T-helper 2 cell treated with Interferon-gamma antibody and Interleukin-4, amounts not matched to agents 5 μg/mL and 100 μg/mL, for 36 hours (primary cell): ENCODE data around the gene TMEM54.
A peak's percentile ranks its signal among the peaks of the same experiment; 100 is the strongest.

Experiments
- DNase-seq: peaks from one replicate; pipeline ENCODE4 v3.0.0; 2021; ENCODE audit warnings: low spot score
- H3K27ac Mint-ChIP-seq: one replicate; pipeline ENCODE4 v1.8.0; 2021; ENCODE audit warnings: mild to moderate bottlenecking, mixed read lengths
- H3K27me3 Mint-ChIP-seq: one replicate; pipeline ENCODE4 v1.8.0; 2021; ENCODE audit warnings: low read depth, mixed read lengths
- H3K36me3 Mint-ChIP-seq: one replicate; pipeline ENCODE4 v1.8.0; 2021; ENCODE audit warnings: low read depth, mixed read lengths
- H3K4me1 Mint-ChIP-seq: one replicate; pipeline ENCODE4 v1.8.0; 2021; ENCODE audit warnings: low read depth, mixed read lengths
- H3K4me3 Mint-ChIP-seq: one replicate; pipeline ENCODE4 v1.8.0; 2022; ENCODE audit warnings: mild to moderate bottlenecking, moderate library complexity, mixed read lengths
- H3K9me3 Mint-ChIP-seq: one replicate; pipeline ENCODE4 v1.8.0; 2021; ENCODE audit warnings: mixed read lengths

Gene TMEM54

DNA sequence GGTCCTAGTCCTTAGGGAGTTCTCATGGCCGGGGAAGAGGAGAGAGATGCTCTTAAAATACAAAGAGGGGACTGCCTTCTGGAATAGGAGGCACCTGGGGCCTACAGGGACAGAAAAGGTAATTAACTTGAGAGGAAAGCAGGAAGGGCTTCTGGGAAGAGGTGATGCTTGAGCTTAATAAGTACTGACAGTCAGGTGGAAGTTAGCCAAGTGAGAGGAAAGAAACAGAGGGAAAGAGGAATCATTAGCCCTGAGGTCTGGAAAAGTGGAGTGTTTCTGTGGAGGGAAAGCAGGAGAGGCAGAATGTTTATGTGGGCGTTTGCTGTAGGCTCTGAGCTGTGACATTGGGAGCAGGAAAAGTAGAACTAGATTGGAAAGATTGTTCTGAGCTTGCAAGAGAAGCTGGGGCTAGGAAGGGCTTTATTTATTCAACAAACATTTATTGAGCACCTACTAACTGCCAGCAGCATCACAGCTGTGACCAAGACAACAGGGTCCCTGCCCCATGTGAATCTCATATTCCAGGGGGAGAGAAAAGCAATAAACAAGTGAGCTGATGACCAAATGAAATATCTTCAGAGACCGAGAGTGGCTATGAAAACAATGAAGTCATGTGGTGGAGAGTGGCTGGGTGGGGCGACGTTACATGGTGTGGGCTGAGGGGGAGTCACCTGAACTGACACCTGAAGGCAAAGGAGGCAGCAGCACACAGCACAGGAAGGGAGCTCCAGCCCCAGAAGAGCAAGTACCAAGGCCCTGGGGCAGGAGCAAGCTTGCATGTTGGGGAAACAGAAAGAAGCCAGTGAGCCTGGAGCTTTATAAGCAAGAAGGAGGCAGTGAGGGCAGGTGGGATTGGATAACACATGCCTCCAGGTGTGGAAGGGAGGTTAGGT, 26.1 kb downstream of the TMEM54 start:
- no peak for DNase-seq

GRCh38 chr1:32873484-32873883, 27.7 kb downstream of the TMEM54 start:
- DNase-seq: no peak
- Mint-ChIP-seq H3K27ac (no peak overlapping the region), H3K36me3 (peaks cover 5% of the 10 kb centered on the region), H3K4me3 (no peak overlapping the region), H3K4me1 (peaks cover 12% of the 10 kb centered on the region), H3K9me3 (no peaks in the 10 kb centered on the region), H3K27me3 (peaks cover 44% of the 10 kb centered on the region)

More for the DNA sequence above, 26.1 kb downstream of the TMEM54 start:
- Mint-ChIP-seq H3K4me3 (no peak overlapping the region), H3K27me3 (peaks cover 33% of the 10 kb centered on the region), H3K36me3 (no peaks in the 10 kb centered on the region), H3K27ac (no peak overlapping the region), H3K4me1 (peaks cover 10% of the 10 kb centered on the region), H3K9me3 (no peaks in the 10 kb centered on the region)

- DNase-seq: no peak
- Mint-ChIP-seq H3K4me1 (peaks cover 12% of the 10 kb centered on the region), H3K27me3 (peaks cover 44% of the 10 kb centered on the region), H3K36me3 (peaks cover 5% of the 10 kb centered on the region), H3K27ac (no peak overlapping the region), H3K9me3 (no peaks in the 10 kb centered on the region), H3K4me3 (no peak overlapping the region)
Measured at GRCh38 chr1:32872192-32872460, 29.1 kb downstream of the TMEM54 start.

DNA sequence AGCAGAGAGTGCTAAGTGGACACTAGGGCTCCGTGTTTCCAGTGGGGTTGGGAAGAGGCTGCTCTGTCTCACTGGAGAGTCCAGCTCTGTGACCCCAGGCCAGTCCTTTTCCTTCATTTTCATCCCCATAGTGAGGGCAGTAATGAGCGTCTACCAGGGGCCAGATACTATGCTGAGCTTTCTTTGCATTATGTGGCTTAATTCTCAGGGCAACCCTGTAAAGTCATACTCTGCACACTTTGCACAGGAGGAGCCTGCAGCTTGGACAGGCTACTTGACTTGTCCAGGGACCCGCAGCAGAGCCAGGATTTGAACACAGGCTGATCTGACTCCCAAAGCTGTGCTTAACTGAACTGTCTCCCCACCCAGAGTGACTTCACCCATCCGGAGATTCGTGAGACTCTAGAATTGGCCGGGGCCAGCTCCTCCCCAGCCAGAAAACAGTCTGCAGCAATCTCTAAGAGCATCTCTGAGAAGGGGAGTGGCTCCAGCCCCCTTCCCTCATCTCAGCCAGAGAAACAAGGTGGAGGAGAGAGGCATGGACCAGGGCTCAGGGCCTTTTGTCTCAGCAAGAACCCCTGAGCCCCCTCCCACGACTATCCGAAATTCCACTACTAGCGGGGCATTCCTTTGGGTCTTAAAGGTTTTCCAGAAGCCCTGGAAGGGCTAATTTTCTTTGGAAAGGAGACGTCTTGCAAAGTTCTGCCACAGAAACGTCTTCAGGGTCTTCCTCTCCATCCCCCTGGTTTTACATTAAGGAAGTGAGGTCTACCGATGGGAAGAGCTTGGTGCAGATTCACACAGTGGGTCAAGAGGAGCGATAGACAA, 29.6 kb downstream of the TMEM54 start:
- no peak for DNase-seq
- H3K27me3 Mint-ChIP-seq: peaks cover 44% of the 10 kb centered on the region

GRCh38 chr1:32870615-32871363, 30.4 kb downstream of the TMEM54 start, which contains the start of gene FNDC5:
Gene FNDC5 (minus strand): TSS chr1:32870912.
- peaks cover 12% of the 10 kb centered on the region for H3K4me1 Mint-ChIP-seq
- no peak within 1 kb of the TSS for H3K27ac Mint-ChIP-seq
- H3K27me3 Mint-ChIP-seq: peaks cover 43% of the 10 kb centered on the region
- peaks cover 6% of the 10 kb centered on the region for H3K36me3 Mint-ChIP-seq
- H3K9me3 Mint-ChIP-seq: no peaks in the 10 kb centered on the region
- H3K4me3 Mint-ChIP-seq: peak within 1 kb of the TSS; percentile 70
- no peak for DNase-seq

More for the DNA sequence above, 29.6 kb downstream of the TMEM54 start:
- H3K4me1 Mint-ChIP-seq: peaks cover 12% of the 10 kb centered on the region
- no peaks in the 10 kb centered on the region for H3K9me3 Mint-ChIP-seq
- peaks cover 5% of the 10 kb centered on the region for H3K36me3 Mint-ChIP-seq
- H3K4me3 Mint-ChIP-seq: peak overlapping the region; percentile 37
- no peak overlapping the region for H3K27ac Mint-ChIP-seq

GRCh38 chr1:32869923-32870614, 31.1 kb downstream of the TMEM54 start:
- H3K4me1 Mint-ChIP-seq: peaks cover 12% of the 10 kb centered on the region
- no peaks in the 10 kb centered on the region for H3K9me3 Mint-ChIP-seq
- DNase-seq: no peak
- peaks cover 6% of the 10 kb centered on the region for H3K36me3 Mint-ChIP-seq
- peaks cover 36% of the 10 kb centered on the region for H3K27me3 Mint-ChIP-seq
- H3K4me3 Mint-ChIP-seq: peak overlapping the region; percentile 70
- H3K27ac Mint-ChIP-seq: no peak overlapping the region

DNA sequence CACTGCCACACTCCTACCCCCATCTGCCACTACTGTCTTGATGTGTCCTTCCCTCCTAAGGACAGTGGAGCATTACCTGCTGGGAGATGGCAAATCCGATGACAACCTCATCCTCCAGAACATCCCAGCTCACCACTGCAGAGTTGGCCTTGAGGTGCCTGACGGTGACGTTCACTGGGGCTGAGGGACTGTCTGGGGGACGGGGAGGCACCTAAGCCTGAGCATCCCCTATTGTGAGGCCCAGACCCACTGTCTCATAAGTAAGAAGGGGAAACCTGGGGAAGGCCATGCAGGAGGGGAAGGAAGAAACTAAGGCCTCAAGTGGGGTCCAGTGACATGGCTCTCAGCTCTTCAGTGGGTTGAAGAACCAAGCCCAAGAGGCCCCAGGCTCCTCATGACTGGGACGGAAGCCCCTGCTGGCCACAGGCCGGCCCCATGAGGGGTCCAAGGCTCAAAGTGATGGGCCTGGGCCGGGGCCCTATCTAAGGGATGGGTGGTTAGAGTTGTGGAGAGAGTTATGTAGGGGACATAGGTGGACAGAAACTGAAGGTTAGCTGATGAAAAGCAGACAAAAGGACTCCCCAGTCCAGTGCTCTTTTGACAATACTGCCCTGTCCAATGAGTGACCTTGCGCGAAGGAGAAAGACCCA, 32.3 kb downstream of the TMEM54 start:
- Mint-ChIP-seq H3K27me3 (peaks cover 32% of the 10 kb centered on the region), H3K4me3 (peak overlapping the region; percentile 19), H3K36me3 (peaks cover 10% of the 10 kb centered on the region), H3K27ac (no peak overlapping the region), H3K9me3 (no peaks in the 10 kb centered on the region), H3K4me1 (peaks cover 12% of the 10 kb centered on the region)
- DNase-seq: no peak

DNA sequence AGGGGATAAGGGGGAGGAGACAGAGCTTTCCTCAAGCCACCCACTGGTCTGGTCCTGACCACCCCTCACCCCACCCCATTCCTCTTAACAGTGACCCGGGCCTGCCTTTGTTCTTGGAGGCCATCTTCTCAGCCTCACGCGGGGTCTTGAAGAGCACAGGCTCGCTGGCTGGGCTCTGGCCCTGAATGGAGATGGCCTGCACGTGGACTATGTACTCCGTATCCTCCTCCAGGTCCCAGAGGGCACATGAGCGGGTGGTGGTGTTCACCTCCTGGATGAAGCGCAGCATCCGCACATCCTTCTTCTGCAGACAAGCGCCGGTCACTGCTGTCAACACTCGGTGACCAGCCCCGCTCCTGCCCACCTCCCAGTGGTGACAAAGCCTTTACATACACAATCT, 33.1 kb downstream of the TMEM54 start:
- no peak overlapping the region for H3K4me3 Mint-ChIP-seq
- peaks cover 13% of the 10 kb centered on the region for H3K36me3 Mint-ChIP-seq
- H3K27ac Mint-ChIP-seq: no peak overlapping the region
- peaks cover 12% of the 10 kb centered on the region for H3K4me1 Mint-ChIP-seq
- no peaks in the 10 kb centered on the region for H3K9me3 Mint-ChIP-seq
- peaks cover 32% of the 10 kb centered on the region for H3K27me3 Mint-ChIP-seq
- no peak for DNase-seq

DNA sequence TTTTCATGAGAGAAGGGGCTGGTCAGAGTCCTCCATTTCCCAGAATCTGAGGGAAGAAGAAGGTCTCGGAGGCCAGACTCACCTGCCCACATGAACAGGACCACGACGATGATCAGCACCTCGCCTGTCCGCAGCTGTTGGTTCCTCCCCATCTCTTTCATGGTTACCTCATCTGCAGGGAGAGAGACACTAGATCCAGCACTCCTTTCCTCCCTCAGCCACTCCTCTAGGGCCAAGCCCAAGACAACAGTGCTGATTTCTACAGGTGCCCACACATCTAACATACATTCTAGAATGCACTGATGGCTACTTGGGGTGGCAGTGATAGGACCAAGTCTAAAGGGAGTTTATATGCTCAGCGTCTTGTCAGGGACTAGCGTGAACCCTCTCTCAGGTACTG, 33.5 kb downstream of the TMEM54 start:
- no peak for DNase-seq
- Mint-ChIP-seq H3K27ac (no peak overlapping the region), H3K4me1 (peaks cover 11% of the 10 kb centered on the region), H3K9me3 (no peaks in the 10 kb centered on the region), H3K27me3 (peaks cover 29% of the 10 kb centered on the region), H3K36me3 (peaks cover 16% of the 10 kb centered on the region), H3K4me3 (no peak overlapping the region)

DNA sequence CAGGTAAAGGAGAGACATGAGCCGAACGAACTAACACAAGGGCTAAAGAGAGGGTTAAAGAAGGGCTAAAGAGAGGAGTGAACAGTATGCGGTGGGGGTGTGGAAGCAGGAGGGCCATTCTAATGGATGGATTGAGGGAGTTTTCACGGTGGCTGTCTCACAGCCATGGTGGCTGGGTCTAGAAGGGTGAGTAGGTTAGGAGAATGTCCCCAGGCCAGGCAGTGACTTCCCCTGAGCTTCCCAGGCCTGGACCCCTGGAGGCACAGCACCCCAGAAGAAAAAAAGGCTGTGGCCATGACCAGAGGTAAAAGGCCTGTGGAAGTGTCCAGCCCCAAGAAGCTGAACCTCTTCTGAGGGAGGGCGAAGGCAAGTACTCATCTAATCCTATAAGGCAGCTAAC, 34.0 kb downstream of the TMEM54 start:
- H3K9me3 Mint-ChIP-seq: no peaks in the 10 kb centered on the region

DNA sequence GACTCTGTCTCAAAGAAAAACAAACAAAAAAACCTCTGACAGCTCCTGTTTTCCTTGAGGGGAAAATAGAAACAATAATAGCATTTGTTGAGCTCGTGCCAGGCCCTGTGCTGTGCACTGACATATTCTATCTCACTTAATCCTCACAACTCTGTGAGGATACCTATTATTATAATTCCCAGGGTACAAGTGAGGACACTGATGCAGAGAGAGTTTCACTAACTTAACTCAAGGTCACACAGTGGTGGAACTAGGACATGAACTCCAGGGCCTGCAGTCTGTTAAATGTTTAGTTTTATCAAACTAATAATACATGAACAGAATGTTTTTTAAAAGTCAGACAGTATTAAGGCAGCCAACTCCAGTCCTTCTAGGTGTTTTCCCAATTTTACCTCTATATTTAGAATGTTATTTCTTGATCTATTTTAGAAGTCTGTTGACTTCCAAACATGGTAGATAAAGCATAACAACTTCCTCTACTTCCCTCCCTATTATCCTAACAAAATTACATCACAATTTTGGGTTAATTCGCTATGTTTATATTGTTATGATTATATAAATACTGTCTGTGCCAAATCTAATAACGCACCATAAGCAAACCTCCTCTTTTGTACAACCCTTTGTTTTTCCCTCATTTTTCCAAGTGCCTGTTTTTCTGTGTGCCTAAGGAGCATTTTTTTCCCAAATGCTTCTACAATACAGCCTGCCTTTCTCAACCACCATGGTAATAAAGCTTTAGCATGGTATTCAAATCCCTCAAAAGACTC, 35.4 kb downstream of the TMEM54 start:
- no peak overlapping the region for H3K27ac Mint-ChIP-seq
- peaks cover 25% of the 10 kb centered on the region for H3K36me3 Mint-ChIP-seq
- no peak overlapping the region for H3K4me3 Mint-ChIP-seq
- H3K4me1 Mint-ChIP-seq: peaks cover 4% of the 10 kb centered on the region
- no peak for DNase-seq
- H3K27me3 Mint-ChIP-seq: peaks cover 13% of the 10 kb centered on the region
- H3K9me3 Mint-ChIP-seq: no peaks in the 10 kb centered on the region

More for the DNA sequence above, 34.0 kb downstream of the TMEM54 start:
- H3K27me3 Mint-ChIP-seq: peaks cover 25% of the 10 kb centered on the region
- DNase-seq: no peak
- H3K4me3 Mint-ChIP-seq: no peak overlapping the region
- peaks cover 19% of the 10 kb centered on the region for H3K36me3 Mint-ChIP-seq
- no peak overlapping the region for H3K27ac Mint-ChIP-seq
- H3K4me1 Mint-ChIP-seq: peaks cover 10% of the 10 kb centered on the region

GRCh38 chr1:32864375-32865019, 36.7 kb downstream of the TMEM54 start:
- Mint-ChIP-seq H3K36me3 (peaks cover 26% of the 10 kb centered on the region), H3K27ac (no peak overlapping the region), H3K4me3 (no peak overlapping the region), H3K27me3 (peaks cover 5% of the 10 kb centered on the region), H3K9me3 (no peaks in the 10 kb centered on the region), H3K4me1 (no peaks in the 10 kb centered on the region)
- no peak for DNase-seq
